Measurements from ENCODE around the gene EPB41L2. TPM values are rescaled to one million over a fixed set of nuclear protein-coding genes. Genes with fewer than 3 reads are reported as not detected.
"Not testable (repeated sequence)": the region's sequence is repeated elsewhere in the genome, so short reads cannot be mapped to it uniquely, and the experiment has no call there.

EPB41L2 gene
- total RNA-seq, 2 experiments from 2014 or later = 9.5 to 12.3 TPM

DNA sequence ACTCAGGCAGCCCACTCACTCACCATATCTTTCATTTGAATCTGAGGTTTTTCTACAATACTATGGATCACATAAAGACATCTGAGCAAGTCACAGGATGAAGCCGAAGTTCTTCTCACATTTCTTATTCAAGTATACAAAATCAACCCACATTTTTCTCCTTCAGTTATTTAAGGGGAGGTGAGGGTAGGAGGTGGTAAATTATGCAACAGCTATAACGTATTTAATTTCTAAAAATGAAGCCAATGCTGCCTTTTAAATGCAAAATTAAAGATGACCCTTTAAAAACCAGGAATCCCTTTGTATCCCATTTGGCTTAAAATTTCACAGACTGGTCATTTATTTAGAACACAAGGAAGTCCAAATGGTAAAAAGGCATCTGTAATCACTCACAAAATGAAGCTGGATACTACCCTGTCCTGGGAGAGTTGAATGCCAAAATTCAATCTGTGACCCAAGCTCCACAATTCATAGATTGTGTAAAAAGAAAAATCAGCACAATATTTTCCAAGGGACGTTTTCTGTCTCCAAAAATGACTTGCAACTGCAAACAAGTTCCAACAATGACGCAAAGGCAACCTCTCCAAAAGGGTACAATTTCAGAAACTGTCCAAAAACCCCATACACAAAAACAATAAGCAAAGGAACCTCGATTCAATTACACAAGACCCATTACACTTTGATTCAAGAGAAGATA, 48.8 kb downstream of the EPB41L2 start:
- no peaks in the 10 kb centered on the region for H3K4me1 ChIP-seq (ENCODE audit: insufficient read depth, low read length)
- H3K27ac ChIP-seq (ENCODE audit: low read depth in 1 of 2, low read length in 2 of 2) = no peak overlapping the region
- no peaks in the 10 kb centered on the region for H3K36me3 ChIP-seq (ENCODE audit: insufficient read depth, low read length)
- Mint-ChIP-seq H3K4me1 (ENCODE audit: low read depth) (peaks cover 5% of the 10 kb centered on the region), H3K4me3 (no peak overlapping the region), H3K27me3 (no peaks in the 10 kb centered on the region), H3K36me3 (ENCODE audit: low read depth) (peaks cover 8% of the 10 kb centered on the region), H3K27ac (no peak overlapping the region), H3K9me3 (peaks cover 4% of the 10 kb centered on the region)
- H3K9me3 ChIP-seq (ENCODE audit: control insufficient read depth in 1 of 2, insufficient read depth in 1 of 2, low read length in 2 of 2) = no peaks in the 10 kb centered on the region
- no peak overlapping the region for H3K4me3 ChIP-seq (ENCODE audit: low read length)
- H3K27me3 ChIP-seq (ENCODE audit: control insufficient read depth in 1 of 2, insufficient read depth in 2 of 2, low read length in 2 of 2) = no peaks in the 10 kb centered on the region
- POLR2A ChIA-PET = no interaction called here
- intact Hi-C loops (cut with DNase I, micrococcal nuclease) = no loop called here
- DNase-seq = no peak
- CTCF ChIA-PET = interaction anchor here (1.0 kb wide), 1 partner anchor 16 kb away, joined by 3 read pairs; no protein-coding TSS in a partner anchor
- TF ChIP-seq, protein P1, sequence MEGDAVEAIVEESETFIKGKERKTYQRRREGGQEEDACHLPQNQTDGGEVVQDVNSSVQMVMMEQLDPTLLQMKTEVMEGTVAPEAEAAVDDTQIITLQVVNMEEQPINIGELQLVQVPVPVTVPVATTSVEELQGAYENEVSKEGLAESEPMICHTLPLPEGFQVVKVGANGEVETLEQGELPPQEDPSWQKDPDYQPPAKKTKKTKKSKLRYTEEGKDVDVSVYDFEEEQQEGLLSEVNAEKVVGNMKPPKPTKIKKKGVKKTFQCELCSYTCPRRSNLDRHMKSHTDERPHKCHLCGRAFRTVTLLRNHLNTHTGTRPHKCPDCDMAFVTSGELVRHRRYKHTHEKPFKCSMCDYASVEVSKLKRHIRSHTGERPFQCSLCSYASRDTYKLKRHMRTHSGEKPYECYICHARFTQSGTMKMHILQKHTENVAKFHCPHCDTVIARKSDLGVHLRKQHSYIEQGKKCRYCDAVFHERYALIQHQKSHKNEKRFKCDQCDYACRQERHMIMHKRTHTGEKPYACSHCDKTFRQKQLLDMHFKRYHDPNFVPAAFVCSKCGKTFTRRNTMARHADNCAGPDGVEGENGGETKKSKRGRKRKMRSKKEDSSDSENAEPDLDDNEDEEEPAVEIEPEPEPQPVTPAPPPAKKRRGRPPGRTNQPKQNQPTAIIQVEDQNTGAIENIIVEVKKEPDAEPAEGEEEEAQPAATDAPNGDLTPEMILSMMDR (IDR thresholded peaks at IDR 0.05) = no peak
- no peak for ATAC-seq (ENCODE audit: poor library complexity)

GRCh38 chr6:131013495-131013894, 49.5 kb downstream of the EPB41L2 start:
- POLR2A ChIA-PET = no interaction called here

DNA sequence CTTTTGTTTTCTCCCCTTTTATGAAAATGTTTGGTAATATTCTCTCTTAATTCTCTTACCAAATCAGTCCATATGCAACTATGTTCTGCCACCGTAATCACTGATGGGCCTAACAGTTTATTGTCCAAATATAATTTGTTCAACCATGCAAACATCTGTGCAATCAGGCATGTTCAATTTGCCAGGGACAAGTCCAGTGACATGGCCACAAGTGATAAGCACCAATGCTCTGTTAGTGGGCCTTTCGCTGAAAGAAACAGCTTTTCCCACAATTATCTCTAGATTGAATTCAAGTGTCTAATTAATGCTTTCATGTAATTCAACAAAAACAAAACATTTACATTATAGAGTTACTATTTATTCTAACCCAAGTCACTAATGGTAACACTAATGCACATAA, 53.3 kb downstream of the EPB41L2 start:
- Mint-ChIP-seq H3K4me1 (ENCODE audit: low read depth) (no peaks in the 10 kb centered on the region), H3K27ac (no peak overlapping the region), H3K27me3 (no peaks in the 10 kb centered on the region), H3K4me3 (no peak overlapping the region), H3K9me3 (peaks cover 14% of the 10 kb centered on the region), H3K36me3 (ENCODE audit: low read depth) (peaks cover 26% of the 10 kb centered on the region)
- POLR2A ChIA-PET = no interaction called here
- Histone ChIP-seq H3K36me3 (ENCODE audit: insufficient read depth, low read length) (no peaks in the 10 kb centered on the region), H3K4me1 (ENCODE audit: insufficient read depth, low read length) (no peaks in the 10 kb centered on the region), H3K27ac (ENCODE audit: low read depth in 1 of 2, low read length in 2 of 2) (no peak overlapping the region), H3K9me3 (ENCODE audit: control insufficient read depth in 1 of 2, insufficient read depth in 1 of 2, low read length in 2 of 2) (peaks cover 15 to 18% of the 10 kb centered on the region in 2 experiments), H3K27me3 (ENCODE audit: control insufficient read depth in 1 of 2, insufficient read depth in 2 of 2, low read length in 2 of 2) (peaks cover 0 to 2% of the 10 kb centered on the region in 2 experiments), H3K4me3 (ENCODE audit: low read length) (no peak overlapping the region)
- CTCF ChIA-PET = no interaction called here
- no peak for DNase-seq
- TF ChIP-seq, protein P1 (IDR thresholded peaks at IDR 0.05) = no peak
- intact Hi-C loops (cut with DNase I, micrococcal nuclease) = no loop called here
- no peak for ATAC-seq (ENCODE audit: poor library complexity)

More at GRCh38 chr6:131013495-131013894, 49.5 kb downstream of the EPB41L2 start:
- H3K27ac Mint-ChIP-seq = no peak overlapping the region
- Histone ChIP-seq H3K36me3 (ENCODE audit: insufficient read depth, low read length) (no peaks in the 10 kb centered on the region), H3K27me3 (ENCODE audit: control insufficient read depth in 1 of 2, insufficient read depth in 2 of 2, low read length in 2 of 2) (no peaks in the 10 kb centered on the region), H3K4me1 (ENCODE audit: insufficient read depth, low read length) (no peaks in the 10 kb centered on the region), H3K9me3 (ENCODE audit: control insufficient read depth in 1 of 2, insufficient read depth in 1 of 2, low read length in 2 of 2) (peaks cover 0 to 2% of the 10 kb centered on the region in 2 experiments), H3K4me3 (ENCODE audit: low read length) (no peak overlapping the region), H3K27ac (ENCODE audit: low read depth in 1 of 2, low read length in 2 of 2) (no peak overlapping the region)
- no peak for ATAC-seq (ENCODE audit: poor library complexity)
- H3K36me3 Mint-ChIP-seq (ENCODE audit: low read depth) = peaks cover 12% of the 10 kb centered on the region
- peaks cover 5% of the 10 kb centered on the region for H3K4me1 Mint-ChIP-seq (ENCODE audit: low read depth)
- H3K4me3 Mint-ChIP-seq = no peak overlapping the region
- CTCF ChIA-PET = no interaction called here
- intact Hi-C loops (cut with DNase I, micrococcal nuclease) = no loop called here
- H3K27me3 Mint-ChIP-seq = no peaks in the 10 kb centered on the region
- TF ChIP-seq, protein P1 (IDR thresholded peaks at IDR 0.05) = no peak
- H3K9me3 Mint-ChIP-seq = peaks cover 4% of the 10 kb centered on the region
- no peak for DNase-seq

- Mint-ChIP-seq H3K9me3 (peaks cover 14% of the 10 kb centered on the region), H3K36me3 (ENCODE audit: low read depth) (peaks cover 26% of the 10 kb centered on the region)
- H3K36me3 ChIP-seq (ENCODE audit: insufficient read depth, low read length); H3K4me3 ChIP-seq (ENCODE audit: low read length); ATAC-seq (ENCODE audit: poor library complexity); POLR2A ChIA-PET; CTCF ChIA-PET; H3K4me1 Mint-ChIP-seq (ENCODE audit: low read depth); H3K4me3 Mint-ChIP-seq; H3K27me3 ChIP-seq (ENCODE audit: control insufficient read depth in 1 of 2, insufficient read depth in 2 of 2, low read length in 2 of 2); H3K27me3 Mint-ChIP-seq; DNase-seq; H3K27ac Mint-ChIP-seq; H3K27ac ChIP-seq (ENCODE audit: low read depth in 1 of 2, low read length in 2 of 2); H3K4me1 ChIP-seq (ENCODE audit: insufficient read depth, low read length); intact Hi-C loops (cut with DNase I, micrococcal nuclease): not testable (repeated sequence)
- H3K9me3 ChIP-seq (ENCODE audit: control insufficient read depth in 1 of 2, insufficient read depth in 1 of 2, low read length in 2 of 2) = peaks cover 15 to 18% of the 10 kb centered on the region in 2 experiments
Measured at GRCh38 chr6:131008965-131009364, 54.1 kb downstream of the EPB41L2 start.

- Mint-ChIP-seq H3K9me3 (peaks cover 14% of the 10 kb centered on the region), H3K36me3 (ENCODE audit: low read depth) (peaks cover 26% of the 10 kb centered on the region)
- H3K27ac ChIP-seq (ENCODE audit: low read depth in 1 of 2, low read length in 2 of 2); H3K4me3 Mint-ChIP-seq; CTCF ChIA-PET; H3K27me3 ChIP-seq (ENCODE audit: control insufficient read depth in 1 of 2, insufficient read depth in 2 of 2, low read length in 2 of 2); H3K36me3 ChIP-seq (ENCODE audit: insufficient read depth, low read length); H3K4me3 ChIP-seq (ENCODE audit: low read length); H3K27ac Mint-ChIP-seq; H3K4me1 ChIP-seq (ENCODE audit: insufficient read depth, low read length); POLR2A ChIA-PET; H3K27me3 Mint-ChIP-seq; intact Hi-C loops (cut with DNase I, micrococcal nuclease); DNase-seq; H3K4me1 Mint-ChIP-seq (ENCODE audit: low read depth); ATAC-seq (ENCODE audit: poor library complexity): not testable (repeated sequence)
- peaks cover 15 to 18% of the 10 kb centered on the region in 2 experiments for H3K9me3 ChIP-seq (ENCODE audit: control insufficient read depth in 1 of 2, insufficient read depth in 1 of 2, low read length in 2 of 2)
Measured at GRCh38 chr6:131007964-131008363, 55.1 kb downstream of the EPB41L2 start.

All from CD4-positive, alpha-beta T cell (primary cell).